Natural killer cell treated with Interleukin-12 subunit alpha and Interleukin-12 subunit beta and Interleukin-15 and Interleukin-18, amount 100 ng/mL, for 72 hours (primary cell): ENCODE results near the gene COPB2. TPM values are rescaled to one million over a fixed set of nuclear protein-coding genes. Genes with fewer than 3 reads are reported as not detected.

Source experiments
- ATAC-seq, 2 donors: fragments of 150-1000 bp; cut with Tn5 transposase in 1 of 2; sonication (Bioruptor Pico), chemical (Tn5 transposase) in 1 of 2; 2 replicates each; pipeline ENCODE4 v1.10.0; 2021
- DNase-seq: peaks from one replicate; pipeline ENCODE4 v3.0.0; 2022; ENCODE audit warnings: low spot score
- H3K27ac Mint-ChIP-seq, 2 donors: 1 replicate in 1 of 2; 2 replicates in 1 of 2; pipeline ENCODE4 v1.8.0; 2022; ENCODE audit warnings: mixed read lengths in 2 of 2, mild to moderate bottlenecking in 1 of 2, moderate library complexity in 1 of 2
- H3K27me3 Mint-ChIP-seq, 2 donors: 1 replicate in 1 of 2; 2 replicates in 1 of 2; pipeline ENCODE4 v1.8.0; 2022; ENCODE audit warnings: mixed read lengths in 2 of 2
- H3K36me3 Mint-ChIP-seq: one replicate; pipeline ENCODE4 v1.8.0; 2022; ENCODE audit warnings: mixed read lengths
- H3K4me1 Mint-ChIP-seq, 2 donors: 1 replicate in 1 of 2; 2 replicates in 1 of 2; pipeline ENCODE4 v1.8.0; 2022; ENCODE audit warnings: low read depth in 2 of 2, mixed read lengths in 2 of 2, mild to moderate bottlenecking in 1 of 2
- H3K4me3 Mint-ChIP-seq: one replicate; pipeline ENCODE4 v1.8.0; 2022; ENCODE audit warnings: mixed read lengths
- H3K9me3 Mint-ChIP-seq: 2 replicates; pipeline ENCODE4 v1.8.0; 2022; ENCODE audit warnings: mixed read lengths
- total RNA-seq, 2 donors: library from RNA; stranded (reverse); gene quantifications; one replicate each; pipeline ENCODE4 v1.2.3, GENCODE V29; 2022

COPB2 gene
- 100 to 1,000 TPM in 1 of 2 donors, 10 to 100 TPM in 1; 97.6 to 125 TPM for total RNA-seq

- Mint-ChIP-seq H3K36me3 (no peaks in the 10 kb centered on the region), H3K4me1 (peaks cover 32 to 37% of the 10 kb centered on the region in 2 donors), H3K27ac (peak within 1 kb of the TSS; percentile 92 to 94), H3K27me3 (peaks cover 0 to 7% of the 10 kb centered on the region in 2 donors), H3K9me3 (no peaks in the 10 kb centered on the region), H3K4me3 (peak within 1 kb of the TSS; percentile 95)
- ATAC-seq (peak; percentile 99), DNase-seq (peak; percentile 99)
Measured at GRCh38 chr3:139389552-139390368, at the start of gene COPB2. Gene COPB2, minus strand, starts transcription at chr3:139389647. Its CDS starts 97 bp downstream, at chr3:139389550.

- ATAC-seq (peak in 1 of 2 donors; percentile 40), DNase-seq (no peak)
- Mint-ChIP-seq H3K27ac (no peak overlapping the region), H3K4me1 (no peaks in the 10 kb centered on the region), H3K4me3 (no peak overlapping the region), H3K9me3 (no peaks in the 10 kb centered on the region), H3K27me3 (no peaks in the 10 kb centered on the region), H3K36me3 (no peaks in the 10 kb centered on the region)
Measured at GRCh38 chr3:139434764-139435307, 45.4 kb upstream of the COPB2 start.

GRCh38 chr3:139434228-139434627, 44.8 kb upstream of the COPB2 start:
- Mint-ChIP-seq H3K9me3 (no peaks in the 10 kb centered on the region), H3K36me3 (no peaks in the 10 kb centered on the region), H3K27me3 (no peaks in the 10 kb centered on the region)

GRCh38 chr3:139433089-139433488, 43.6 kb upstream of the COPB2 start:
- no peak overlapping the region for H3K4me3 Mint-ChIP-seq

More at GRCh38 chr3:139434228-139434627, 44.8 kb upstream of the COPB2 start:
- no peak overlapping the region for H3K27ac Mint-ChIP-seq
- H3K4me1 Mint-ChIP-seq, result no peaks in the 10 kb centered on the region
- DNase-seq (no peak), ATAC-seq (no peak)
- H3K4me3 Mint-ChIP-seq, result no peak overlapping the region

GRCh38 chr3:139430493-139430892, 41.0 kb upstream of the COPB2 start:
- Mint-ChIP-seq H3K27ac (no peak overlapping the region), H3K4me3 (no peak overlapping the region), H3K9me3 (no peaks in the 10 kb centered on the region), H3K36me3 (no peaks in the 10 kb centered on the region), H3K27me3 (no peaks in the 10 kb centered on the region), H3K4me1 (peaks cover 0 to 4% of the 10 kb centered on the region in 2 donors)
- DNase-seq, result no peak
- ATAC-seq, result no peak

More at GRCh38 chr3:139433089-139433488, 43.6 kb upstream of the COPB2 start:
- no peaks in the 10 kb centered on the region for H3K36me3 Mint-ChIP-seq
- no peaks in the 10 kb centered on the region for H3K27me3 Mint-ChIP-seq
- H3K9me3 Mint-ChIP-seq, result no peaks in the 10 kb centered on the region
- ATAC-seq (no peak), DNase-seq (no peak)
- H3K27ac Mint-ChIP-seq, result no peak overlapping the region
- no peaks in the 10 kb centered on the region for H3K4me1 Mint-ChIP-seq

GRCh38 chr3:139427283-139428060, 38.0 kb upstream of the COPB2 start:
- peak; percentile 57 to 77 for ATAC-seq
- no peak for DNase-seq
- peaks cover 0 to 4% of the 10 kb centered on the region in 2 donors for H3K4me1 Mint-ChIP-seq
- H3K27ac Mint-ChIP-seq, result no peak overlapping the region
- no peak overlapping the region for H3K4me3 Mint-ChIP-seq
- no peaks in the 10 kb centered on the region for H3K9me3 Mint-ChIP-seq
- no peaks in the 10 kb centered on the region for H3K36me3 Mint-ChIP-seq
- H3K27me3 Mint-ChIP-seq, result no peaks in the 10 kb centered on the region

GRCh38 chr3:139425745-139426400, 36.4 kb upstream of the COPB2 start:
- H3K27ac Mint-ChIP-seq, result no peak overlapping the region
- H3K4me3 Mint-ChIP-seq, result no peak overlapping the region
- DNase-seq (no peak), ATAC-seq (no peak)
- H3K36me3 Mint-ChIP-seq, result no peaks in the 10 kb centered on the region
- H3K27me3 Mint-ChIP-seq, result no peaks in the 10 kb centered on the region
- H3K9me3 Mint-ChIP-seq, result no peaks in the 10 kb centered on the region
- H3K4me1 Mint-ChIP-seq, result peaks cover 0 to 4% of the 10 kb centered on the region in 2 donors

GRCh38 chr3:139423232-139423631, 33.8 kb upstream of the COPB2 start:
- Mint-ChIP-seq H3K36me3 (no peaks in the 10 kb centered on the region), H3K4me3 (no peak overlapping the region), H3K27ac (no peak overlapping the region), H3K9me3 (no peaks in the 10 kb centered on the region), H3K4me1 (peaks cover 0 to 4% of the 10 kb centered on the region in 2 donors), H3K27me3 (no peaks in the 10 kb centered on the region)
- DNase-seq (no peak), ATAC-seq (no peak)

- ATAC-seq, result no peak
- Mint-ChIP-seq H3K4me1 (no peaks in the 10 kb centered on the region), H3K27me3 (peaks cover 0 to 4% of the 10 kb centered on the region in 2 donors), H3K9me3 (peaks cover 7% of the 10 kb centered on the region), H3K27ac (no peak overlapping the region), H3K36me3 (peaks cover 13% of the 10 kb centered on the region), H3K4me3 (no peak overlapping the region)
- no peak for DNase-seq
Measured at GRCh38 chr3:139421460-139421859, 32.0 kb upstream of the COPB2 start.

- no peak overlapping the region for H3K27ac Mint-ChIP-seq
- peaks cover 16% of the 10 kb centered on the region for H3K36me3 Mint-ChIP-seq
- no peak for DNase-seq
Measured at GRCh38 chr3:139421040-139421439, 31.6 kb upstream of the COPB2 start.

GRCh38 chr3:139418144-139418543, 28.7 kb upstream of the COPB2 start:
- H3K4me1 Mint-ChIP-seq, result no peaks in the 10 kb centered on the region
- no peak overlapping the region for H3K27ac Mint-ChIP-seq
- peaks cover 24% of the 10 kb centered on the region for H3K9me3 Mint-ChIP-seq
- DNase-seq (no peak), ATAC-seq (no peak)
- H3K27me3 Mint-ChIP-seq, result peaks cover 3 to 21% of the 10 kb centered on the region in 2 donors
- H3K4me3 Mint-ChIP-seq, result no peak overlapping the region
- H3K36me3 Mint-ChIP-seq, result peaks cover 35% of the 10 kb centered on the region

More at GRCh38 chr3:139421040-139421439, 31.6 kb upstream of the COPB2 start:
- no peak for ATAC-seq
- Mint-ChIP-seq H3K4me3 (no peak overlapping the region), H3K4me1 (no peaks in the 10 kb centered on the region), H3K9me3 (peaks cover 7% of the 10 kb centered on the region), H3K27me3 (peaks cover 0 to 8% of the 10 kb centered on the region in 2 donors)

- Mint-ChIP-seq H3K4me1 (no peaks in the 10 kb centered on the region), H3K36me3 (peaks cover 53% of the 10 kb centered on the region), H3K4me3 (no peak overlapping the region), H3K9me3 (peaks cover 32% of the 10 kb centered on the region), H3K27ac (no peak overlapping the region), H3K27me3 (peaks cover 5 to 21% of the 10 kb centered on the region in 2 donors)
- ATAC-seq, result no peak
- no peak for DNase-seq
Measured at GRCh38 chr3:139416275-139416674, 26.8 kb upstream of the COPB2 start.

GRCh38 chr3:139414608-139415224, 25.3 kb upstream of the COPB2 start:
- H3K4me3 Mint-ChIP-seq, result no peak overlapping the region
- H3K27me3 Mint-ChIP-seq, result peaks cover 5 to 21% of the 10 kb centered on the region in 2 donors
- ATAC-seq (no peak), DNase-seq (no peak)
- H3K36me3 Mint-ChIP-seq, result peaks cover 57% of the 10 kb centered on the region
- H3K27ac Mint-ChIP-seq, result no peak overlapping the region
- no peaks in the 10 kb centered on the region for H3K4me1 Mint-ChIP-seq
- H3K9me3 Mint-ChIP-seq, result peaks cover 32% of the 10 kb centered on the region
